Pancreas (tissue), 10 donors: ENCODE results near the gene NIM1K. TPM values are rescaled to one million over a fixed set of nuclear protein-coding genes. Genes with fewer than 3 reads are reported as not detected.

Source experiments
- ATAC-seq, 4 donors: fragments of 200-7000 bp; cut with Tn5 transposase; one replicate each; pipeline versions ENCODE4 v1.8.0 to v1.9.1; 2020; ENCODE audit warnings: mild to moderate bottlenecking in 4 of 4, moderate library complexity in 4 of 4
- DNase-seq, 6 donors: peaks; one replicate each; pipeline ENCODE4 v3.0.0-alpha.2; 2020
- FAIRE-seq: peaks from 2 replicates; lab custom pipeline; 2012; peaks lifted over from hg19 to GRCh38; lab: Jason Lieb, UNC
- H3K27ac ChIP-seq, 4 donors: fragments of 200-600 bp; sonication (generic); 1 replicate in 3 of 4; 2 replicates in 1 of 4; pipeline versions ENCODE4 v1.5.0 to v1.8.0; 2020
- H3K27me3 ChIP-seq, 4 donors: fragments of 200-600 bp; one replicate each; pipeline ENCODE4 v1.8.0; 2021
- H3K36me3 ChIP-seq, 3 donors: fragments of 200-600 bp; sonication (generic) in 1 of 3; one replicate each; pipeline versions ENCODE4 v1.5.0 to v1.8.0; 2020 to 2021
- H3K4me1 ChIP-seq, 3 donors: fragments of 200-600 bp; one replicate each; pipeline ENCODE4 v1.8.0; 2021
- H3K4me3 ChIP-seq, 4 donors: fragments of 200-600 bp; sonication (generic) in 2 of 4; one replicate each; pipeline versions ENCODE4 v1.5.0 to v1.8.0; 2020 to 2021
- H3K9me3 ChIP-seq, 4 donors: fragments of 200-600 bp; one replicate each; pipeline ENCODE4 v1.8.0; 2021
- WGBS, 2 donors: extraction: QIAGEN DNeasy Blood & Tissue Kit; methylation state at CpG; one replicate each; pipeline ENCODE4 v1.1.7; 2013; 5-methylcytosine and 5-hydroxymethylcytosine counted together
- intact Hi-C, 3 donors: fragments of 100-400 bp; cut with DNase I; formaldehyde crosslinking; loops; one replicate each; pipeline versions ENCODE4 v1.11.1 to v1.14.2; 2022
- polyA plus RNA-seq, 2 donors: library from polyadenylated mRNA; stranded (reverse); fragments of 200-250 nt; gene quantifications; one replicate each; pipeline ENCODE4 v1.2.3, GENCODE V29; 2013
- total RNA-seq, 6 donors: library from RNA; stranded (reverse); fragmentation: NEBNext Ultra II Directional in 4 of 6; extraction: Animal tissue kit (Norgen Biotek cat#: 25700) in 4 of 6; gene quantifications; one replicate each; pipeline versions ENCODE4 v1.2.1 to v1.2.4, GENCODE V29; 2021 to 2023
- TF ChIP-seq, protein P1 (sequence below), 4 donors: fragments of 200-600 bp; sonication (generic) in 3 of 4; IDR thresholded peaks; one replicate each; pipeline versions ENCODE4 v1.5.0 to v1.8.0; 2021; ENCODE audit warnings: antibody characterized with exemption in 4 of 4
- donor health status: healthy with polysubstance abuse.
- donor health status: DM: no; HTN: no; CAD: no; lungs with moderate emphysema.
- donor health status: DM: no; HTN: no; CAD: no.
- donor health status: control.
- donor health status: control.
- donor health status: Bipolar disorder and iron deficiency.
- donor health status: DM: yes; HTN: yes; CAD: no.
- donor health status: DM: no; HTN: no; CAD: no.
- donor health status: DM: no; HTN: no; CAD: no.
- donor health status: DM: yes; HTN: yes; CAD: no.

Gene NIM1K
- total and polyA plus RNA-seq, 8 donors: 0.06 to 0.77 (median 0.31) TPM; not detected in 2

DNA sequence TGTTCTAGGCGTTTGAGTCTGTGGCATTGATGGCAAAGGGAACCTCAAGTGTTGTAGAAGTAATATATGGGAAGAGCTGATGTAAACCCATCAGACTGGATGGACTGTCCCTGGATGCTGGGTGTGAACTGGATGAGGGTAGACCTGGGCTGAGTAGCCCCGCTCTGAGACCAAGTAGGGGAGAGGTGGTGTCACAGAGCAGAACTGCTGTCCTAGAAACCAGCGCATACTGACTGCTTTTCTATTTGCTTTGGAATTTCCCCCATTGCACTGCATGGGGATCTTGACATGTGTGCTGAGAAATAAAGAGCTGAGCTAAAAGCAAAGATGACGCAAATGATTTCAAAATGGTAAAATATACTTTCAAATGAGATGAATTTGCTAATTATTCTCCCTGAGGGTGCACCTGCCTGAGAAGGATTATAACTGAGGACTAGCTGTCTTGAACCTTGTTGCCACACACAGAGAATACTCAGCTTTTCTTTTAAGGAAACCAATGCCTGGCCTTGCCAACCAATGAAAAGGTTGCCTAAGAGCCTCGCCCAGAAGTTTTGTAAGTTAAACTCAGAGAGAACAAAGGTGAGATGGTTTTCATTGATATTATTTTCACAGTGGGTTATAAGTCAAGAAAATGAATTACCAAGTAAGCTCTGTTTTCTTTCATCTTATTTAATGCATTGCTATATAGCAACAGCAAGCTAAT is 44.8 kb downstream of the NIM1K start:
- H3K4me3 ChIP-seq: no peak overlapping the region
- intact Hi-C loops: no loop called here
- TF ChIP-seq, protein P1, sequence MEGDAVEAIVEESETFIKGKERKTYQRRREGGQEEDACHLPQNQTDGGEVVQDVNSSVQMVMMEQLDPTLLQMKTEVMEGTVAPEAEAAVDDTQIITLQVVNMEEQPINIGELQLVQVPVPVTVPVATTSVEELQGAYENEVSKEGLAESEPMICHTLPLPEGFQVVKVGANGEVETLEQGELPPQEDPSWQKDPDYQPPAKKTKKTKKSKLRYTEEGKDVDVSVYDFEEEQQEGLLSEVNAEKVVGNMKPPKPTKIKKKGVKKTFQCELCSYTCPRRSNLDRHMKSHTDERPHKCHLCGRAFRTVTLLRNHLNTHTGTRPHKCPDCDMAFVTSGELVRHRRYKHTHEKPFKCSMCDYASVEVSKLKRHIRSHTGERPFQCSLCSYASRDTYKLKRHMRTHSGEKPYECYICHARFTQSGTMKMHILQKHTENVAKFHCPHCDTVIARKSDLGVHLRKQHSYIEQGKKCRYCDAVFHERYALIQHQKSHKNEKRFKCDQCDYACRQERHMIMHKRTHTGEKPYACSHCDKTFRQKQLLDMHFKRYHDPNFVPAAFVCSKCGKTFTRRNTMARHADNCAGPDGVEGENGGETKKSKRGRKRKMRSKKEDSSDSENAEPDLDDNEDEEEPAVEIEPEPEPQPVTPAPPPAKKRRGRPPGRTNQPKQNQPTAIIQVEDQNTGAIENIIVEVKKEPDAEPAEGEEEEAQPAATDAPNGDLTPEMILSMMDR (IDR thresholded peaks at IDR 0.05): no peak
- ATAC-seq (no peak), FAIRE-seq (no peak), DNase-seq (no peak)
- H3K27ac ChIP-seq: no peak overlapping the region
- H3K4me1 ChIP-seq: peaks cover 0 to 6% (median 0%) of the 10 kb centered on the region in 3 donors
- WGBS, 2 donors: 77 to 79% methylated on average over 5 of the region's 5 CpGs
- H3K36me3 ChIP-seq: no peaks in the 10 kb centered on the region
- no peaks in the 10 kb centered on the region for H3K27me3 ChIP-seq
- H3K9me3 ChIP-seq: no peaks in the 10 kb centered on the region

DNA sequence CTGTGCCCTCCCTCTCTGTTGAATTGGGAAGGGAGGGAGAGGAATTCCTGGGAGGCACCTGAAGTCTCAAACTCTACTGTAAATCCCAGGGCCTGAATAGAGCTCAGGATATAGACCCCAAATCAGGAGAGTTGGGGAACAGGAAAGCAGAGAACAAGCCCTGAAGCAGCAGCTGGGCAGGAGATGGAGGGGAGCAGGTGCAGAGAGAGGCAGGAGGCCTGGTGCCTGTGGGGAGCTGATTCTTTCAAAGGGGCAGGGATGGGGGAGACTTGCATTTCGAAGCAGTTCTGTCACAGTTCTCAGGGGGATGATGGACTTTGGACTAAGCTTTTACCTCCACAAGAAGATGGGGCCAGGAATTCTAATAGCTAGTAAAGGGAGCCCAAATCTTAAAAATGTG is 50.2 kb downstream of the NIM1K start:
- no peaks in the 10 kb centered on the region for H3K27me3 ChIP-seq
- intact Hi-C loops: no loop called here

DNA sequence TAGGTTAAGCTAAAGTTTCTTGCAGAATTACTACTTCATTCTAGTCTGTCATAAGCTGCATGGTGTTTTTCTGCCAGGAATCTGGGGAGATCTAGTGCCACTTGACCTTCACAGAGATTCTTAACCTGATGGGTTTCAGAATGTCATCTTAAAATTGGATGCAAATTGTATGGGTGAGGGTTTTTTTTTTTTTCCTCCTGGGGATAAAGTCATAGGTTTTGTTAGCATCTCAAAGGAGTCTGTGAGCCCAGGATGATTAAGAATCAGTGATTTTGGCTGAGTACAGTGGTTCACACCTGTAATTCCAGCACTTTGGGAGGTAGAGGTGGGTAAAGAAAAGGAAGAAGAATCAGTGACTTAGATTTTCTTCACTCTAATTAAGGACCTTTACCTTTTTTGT is 51.2 kb downstream of the NIM1K start:
- DNase-seq (no peak), FAIRE-seq (no peak), ATAC-seq (no peak)
- no peak overlapping the region for H3K4me3 ChIP-seq
- H3K27me3 ChIP-seq: no peaks in the 10 kb centered on the region
- no peaks in the 10 kb centered on the region for H3K36me3 ChIP-seq
- H3K9me3 ChIP-seq: no peaks in the 10 kb centered on the region
- H3K4me1 ChIP-seq: no peaks in the 10 kb centered on the region
- intact Hi-C loops: no loop called here
- no peak overlapping the region for H3K27ac ChIP-seq
- TF ChIP-seq, protein P1 (IDR thresholded peaks at IDR 0.05): no peak

More for the DNA sequence above, 50.2 kb downstream of the NIM1K start:
- FAIRE-seq (no peak), DNase-seq (no peak), ATAC-seq (no peak)
- no peaks in the 10 kb centered on the region for H3K9me3 ChIP-seq
- no peaks in the 10 kb centered on the region for H3K4me1 ChIP-seq
- TF ChIP-seq, protein P1 (IDR thresholded peaks at IDR 0.05): no peak
- H3K27ac ChIP-seq: no peak overlapping the region
- WGBS, 2 donors: 16 to 37% methylated on average over 1 of the region's 1 CpG
- no peaks in the 10 kb centered on the region for H3K36me3 ChIP-seq
- H3K4me3 ChIP-seq: no peak overlapping the region

DNA sequence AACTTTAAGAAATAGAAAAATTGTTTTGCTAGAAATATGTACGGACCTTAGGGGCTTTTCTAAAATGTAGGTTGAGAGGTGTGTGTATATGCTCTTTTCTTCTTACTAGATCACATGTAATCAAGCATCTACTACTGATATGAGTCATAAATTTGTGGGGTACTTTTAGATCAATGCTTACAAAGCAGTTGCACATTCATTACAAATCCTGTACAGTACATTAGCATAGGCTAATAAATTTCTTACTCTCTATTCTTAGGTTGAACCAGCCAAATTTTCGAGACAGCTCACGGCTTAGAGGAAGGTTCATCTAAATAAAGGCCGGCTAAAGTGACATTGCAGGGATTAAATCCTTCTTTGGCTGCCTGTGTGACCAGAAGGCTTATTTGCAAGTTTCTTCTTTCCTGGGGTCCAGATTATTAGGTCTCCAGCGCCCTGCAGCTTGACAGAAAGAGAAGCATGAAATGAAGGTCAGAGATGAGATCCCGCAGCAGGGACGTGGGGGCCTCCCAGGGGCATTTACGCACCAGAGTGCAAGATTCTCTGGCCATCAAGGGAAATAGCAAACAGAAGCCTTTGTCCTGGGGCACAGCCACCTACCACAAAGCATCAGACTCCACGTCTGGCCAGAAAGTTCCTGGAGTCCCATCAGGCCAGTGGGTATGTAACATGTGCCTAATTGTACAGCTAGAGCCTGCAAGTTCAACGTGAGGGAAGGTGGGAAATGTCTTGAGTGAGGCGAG is 53.0 kb downstream of the NIM1K start:
- intact Hi-C loops: no loop called here
- WGBS, 2 donors: 57 to 60% methylated on average over 11 of the region's 11 CpGs
- Histone ChIP-seq H3K4me1 (no peaks in the 10 kb centered on the region), H3K4me3 (no peak overlapping the region), H3K27me3 (no peaks in the 10 kb centered on the region), H3K9me3 (no peaks in the 10 kb centered on the region), H3K27ac (no peak overlapping the region), H3K36me3 (no peaks in the 10 kb centered on the region)
- DNase-seq: no peak
- no peak for ATAC-seq
- TF ChIP-seq, protein P1 (IDR thresholded peaks at IDR 0.05): no peak
- FAIRE-seq: no peak
